Osteoblast (primary cell): Measurements from ENCODE around the gene CHI3L2. TPM values are rescaled to one million over a fixed set of nuclear protein-coding genes. Genes with fewer than 3 reads are reported as not detected.
A peak's percentile ranks its signal among the peaks of the same experiment; 100 is the strongest.

Experiments
- DNase-seq: peaks from one replicate; pipeline ENCODE4 v3.0.0; 2011; ENCODE audit warnings: low spot score, mixed read lengths; ENCODE audit not compliant: insufficient read length; ENCODE audit errors: missing footprints
- H2AFZ ChIP-seq: 2 replicates; pipeline ENCODE4 v1.6.0; 2011; ENCODE audit warnings: mild to moderate bottlenecking, low read length
- H3K27ac ChIP-seq: 2 replicates; pipeline ENCODE4 v1.5.1; 2011; ENCODE audit warnings: mild to moderate bottlenecking, low read depth, low read length, moderate library complexity
- H3K27me3 ChIP-seq: 2 replicates; pipeline ENCODE4 v1.6.0; 2012; ENCODE audit warnings: mild to moderate bottlenecking, control low read depth, inconsistent platforms, low read length, moderate library complexity; ENCODE audit not compliant: insufficient read depth
- H3K36me3 ChIP-seq: 2 replicates; pipeline ENCODE4 v1.5.1; 2011; ENCODE audit warnings: mild to moderate bottlenecking, low read length, control low read depth, moderate library complexity; ENCODE audit not compliant: insufficient read depth
- H3K4me1 ChIP-seq: 2 replicates; pipeline ENCODE4 v1.5.1; 2011; ENCODE audit warnings: mild to moderate bottlenecking, low read length, control low read depth, moderate library complexity; ENCODE audit not compliant: insufficient read depth
- H3K4me2 ChIP-seq: 2 replicates; pipeline ENCODE4 v1.6.0; 2011; ENCODE audit warnings: mild to moderate bottlenecking, low read length; ENCODE audit not compliant: insufficient read depth
- H3K4me3 ChIP-seq: fragments of 200-600 bp; sonication (generic); 3 replicates; pipeline ENCODE4 v1.5.1; 2012; ENCODE audit warnings: mild to moderate bottlenecking, low read length, inconsistent platforms; ENCODE audit not compliant: insufficient read depth
- H3K79me2 ChIP-seq: 2 replicates; pipeline ENCODE4 v1.6.0; 2012; ENCODE audit warnings: mild to moderate bottlenecking, low read length, control low read depth, inconsistent platforms; ENCODE audit not compliant: insufficient read depth
- H3K9me3 ChIP-seq: 2 replicates; pipeline ENCODE4 v1.5.1; 2011; ENCODE audit warnings: low read depth, low read length, control low read depth
- H4K20me1 ChIP-seq: 2 replicates; pipeline ENCODE4 v1.6.0; 2012; ENCODE audit warnings: mild to moderate bottlenecking, low read length, control low read depth; ENCODE audit not compliant: insufficient read depth
- CTCF ChIP-seq: IDR thresholded peaks from 2 replicates; pipeline ENCODE4 v1.5.1; 2011; ENCODE audit warnings: mild to moderate bottlenecking, low read depth, low read length, moderate library complexity; ENCODE audit errors: extremely low read depth
- total RNA-seq: library from RNA; depleted of rRNA; stranded (reverse); fragments of >200 nt; gene quantifications from 2 replicates; pipeline ENCODE4 v1.2.3, GENCODE V29; 2012

The CHI3L2 gene
- total RNA-seq, 1 donor: 2.9 TPM

GRCh38 chr1:111200802-111201161 lies 26.7 kb upstream of the CHI3L2 start:
- Histone ChIP-seq H3K4me1 (no peaks in the 10 kb centered on the region), H3K79me2 (no peaks in the 10 kb centered on the region), H3K9me3 (no peaks in the 10 kb centered on the region), H3K4me3 (no peak overlapping the region), H2AFZ (no peak overlapping the region), H3K27ac (no peak overlapping the region), H3K36me3 (no peaks in the 10 kb centered on the region), H3K27me3 (peaks cover 4% of the 10 kb centered on the region), H3K4me2 (no peak overlapping the region), H4K20me1 (no peaks in the 10 kb centered on the region)
- TF ChIP-seq CTCF: no peak
- DNase-seq: no peak

GRCh38 chr1:111201275-111202090 lies 26.0 kb upstream of the CHI3L2 start:
- peak; percentile 63 for DNase-seq
- H3K4me1 ChIP-seq: no peaks in the 10 kb centered on the region
- no peak overlapping the region for H3K27ac ChIP-seq
- H3K36me3 ChIP-seq: no peaks in the 10 kb centered on the region
- H3K4me2 ChIP-seq: no peak overlapping the region
- no peak for TF ChIP-seq CTCF
- peaks cover 4% of the 10 kb centered on the region for H3K27me3 ChIP-seq
- no peak overlapping the region for H3K4me3 ChIP-seq
- H2AFZ ChIP-seq: no peak overlapping the region
- H3K79me2 ChIP-seq: no peaks in the 10 kb centered on the region
- H3K9me3 ChIP-seq: no peaks in the 10 kb centered on the region
- H4K20me1 ChIP-seq: no peaks in the 10 kb centered on the region

GRCh38 chr1:111202366-111202706 lies 25.2 kb upstream of the CHI3L2 start:
- Histone ChIP-seq H2AFZ (no peak overlapping the region), H3K27ac (no peak overlapping the region), H3K79me2 (no peaks in the 10 kb centered on the region), H3K4me2 (no peak overlapping the region), H3K36me3 (no peaks in the 10 kb centered on the region), H4K20me1 (no peaks in the 10 kb centered on the region), H3K4me3 (no peak overlapping the region), H3K27me3 (peaks cover 4% of the 10 kb centered on the region), H3K4me1 (no peaks in the 10 kb centered on the region), H3K9me3 (no peaks in the 10 kb centered on the region)
- peak; percentile 36 for DNase-seq
- no peak for TF ChIP-seq CTCF

- H2AFZ ChIP-seq: peak overlapping the region; percentile 2
- H3K4me2 ChIP-seq: peak overlapping the region; percentile 81
- H4K20me1 ChIP-seq: no peaks in the 10 kb centered on the region
- H3K27ac ChIP-seq: no peak overlapping the region
- no peaks in the 10 kb centered on the region for H3K79me2 ChIP-seq
- no peaks in the 10 kb centered on the region for H3K36me3 ChIP-seq
- no peak for TF ChIP-seq CTCF
- H3K4me1 ChIP-seq: no peaks in the 10 kb centered on the region
- no peaks in the 10 kb centered on the region for H3K9me3 ChIP-seq
- DNase-seq: peak; percentile 69
- H3K27me3 ChIP-seq: peaks cover 4% of the 10 kb centered on the region
- peak overlapping the region; percentile 75 for H3K4me3 ChIP-seq
Observed at GRCh38 chr1:111202707-111203623, 24.5 kb upstream of the CHI3L2 start.
